HT1080 (cell line): ENCODE results near the gene SLIT1. TPM values are rescaled to one million over a fixed set of nuclear protein-coding genes. Genes with fewer than 3 reads are reported as not detected.
"Not testable (repeated sequence)": the region's sequence is repeated elsewhere in the genome, so short reads cannot be mapped to it uniquely, and the experiment has no call there.

Source experiments
- DNase-seq: peaks from one replicate; pipeline ENCODE4 v3.0.0-alpha.2; 2015; ENCODE audit warnings: low read depth
- total RNA-seq: library from RNA; depleted of rRNA; stranded (reverse); fragments of >200 nt; shearing (Covaris generic); gene quantifications from 2 replicates; pipeline ENCODE4 v1.2.3, GENCODE V29; 2014

SLIT1 gene
- total RNA-seq, 1 experiment from 2014 or later = not detected

DNA sequence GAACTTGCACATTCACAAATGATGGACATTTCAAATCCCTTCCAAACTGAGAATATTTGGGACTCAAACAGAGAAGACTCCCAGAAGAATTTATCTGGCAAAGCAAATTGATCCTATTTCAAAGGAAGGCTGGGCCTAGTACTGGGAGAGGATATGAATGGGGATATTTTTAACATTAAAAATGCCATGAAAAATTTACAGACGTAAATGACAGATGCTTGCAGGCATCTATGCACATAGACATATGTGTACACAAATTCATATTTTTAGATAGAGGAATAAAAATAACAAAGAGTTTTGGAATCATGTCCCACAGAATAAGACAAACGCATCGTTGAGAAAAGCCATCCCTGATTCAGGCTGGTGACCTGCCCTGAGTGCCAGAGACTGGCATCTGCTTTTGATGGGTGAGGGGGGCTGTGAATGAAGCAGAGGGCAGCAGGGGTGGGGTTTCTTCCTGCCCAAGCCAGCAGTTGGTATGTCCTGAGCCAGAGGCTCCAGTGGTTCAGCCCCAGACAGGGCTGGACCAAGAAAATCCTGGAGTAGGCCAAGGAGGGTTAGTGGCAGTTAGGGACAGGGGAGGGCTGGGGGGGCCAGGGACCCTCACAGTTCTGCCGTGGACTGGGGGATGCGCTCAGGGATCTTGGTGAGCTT, 138.5 kb downstream of the SLIT1 start:
- DNase-seq = no peak

DNA sequence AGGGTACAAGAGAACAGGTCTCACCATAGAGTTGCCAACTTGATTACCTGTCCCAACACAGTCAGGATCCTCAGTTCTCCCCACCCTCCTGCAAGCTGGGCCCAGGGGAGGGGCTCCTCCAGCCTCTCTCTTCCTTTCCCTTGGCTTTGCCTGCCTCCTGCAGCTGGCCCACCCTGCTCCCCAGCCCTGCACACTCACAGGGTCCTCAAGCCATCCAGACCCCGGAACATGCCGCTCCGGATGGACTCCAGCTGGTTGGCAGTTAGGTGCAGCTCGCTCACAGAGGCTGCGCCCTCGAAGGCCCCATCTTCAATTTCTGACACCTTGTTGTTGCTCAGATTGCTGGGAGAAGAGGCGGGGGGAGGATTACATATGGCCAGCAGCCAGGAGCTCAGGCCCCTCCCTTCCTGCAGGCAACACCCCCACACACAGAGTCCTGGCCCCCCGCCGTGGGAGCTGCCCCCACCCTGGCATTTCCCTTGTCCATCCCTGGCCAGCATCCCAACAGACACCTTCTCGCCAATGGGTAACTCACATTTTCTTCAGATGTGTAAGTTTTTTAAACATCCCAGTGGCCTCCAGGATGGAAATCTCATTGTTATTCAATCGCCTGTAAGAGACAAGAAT, 139.2 kb downstream of the SLIT1 start:
- DNase-seq = no peak

DNA sequence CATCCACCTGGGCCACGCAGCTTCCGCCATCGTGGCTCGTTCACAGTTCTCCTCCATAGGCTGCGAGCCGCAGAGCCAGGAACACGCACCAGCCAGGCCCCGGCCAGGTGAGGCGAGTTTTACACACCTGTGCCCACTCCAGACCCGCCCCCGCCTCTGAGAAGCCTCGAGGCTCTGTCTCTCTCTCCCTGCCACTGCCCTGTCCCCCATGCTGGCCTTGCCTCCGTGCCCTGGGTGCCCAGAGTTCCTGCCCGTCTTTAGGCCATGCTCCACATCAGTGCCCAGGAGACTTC, 142.2 kb downstream of the SLIT1 start:
- no peak for DNase-seq

- DNase-seq = no peak
Measured at GRCh38 chr10:97042716-97043562, 142.8 kb downstream of the SLIT1 start.

GRCh38 chr10:97042081-97042480, 143.7 kb downstream of the SLIT1 start:
- no peak for DNase-seq

GRCh38 chr10:97040706-97041105, 145.1 kb downstream of the SLIT1 start:
- DNase-seq = no peak

DNA sequence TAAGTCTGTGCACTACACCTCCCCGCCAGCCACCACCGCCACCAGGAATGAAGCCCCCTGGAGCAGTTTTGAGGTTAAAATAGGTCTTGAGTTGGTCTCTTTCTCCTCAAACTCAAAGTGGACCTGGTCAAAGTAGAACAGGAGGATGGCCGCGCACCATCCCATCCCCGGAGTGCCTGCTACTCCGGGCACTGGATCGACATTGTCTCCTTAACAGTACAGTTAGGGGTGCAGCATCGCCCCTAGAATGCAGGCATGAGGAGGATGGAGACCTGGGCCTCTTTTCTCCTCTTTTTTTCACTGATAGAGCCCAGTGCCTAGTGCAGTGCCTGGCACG, 145.5 kb downstream of the SLIT1 start:
- no peak for DNase-seq

DNA sequence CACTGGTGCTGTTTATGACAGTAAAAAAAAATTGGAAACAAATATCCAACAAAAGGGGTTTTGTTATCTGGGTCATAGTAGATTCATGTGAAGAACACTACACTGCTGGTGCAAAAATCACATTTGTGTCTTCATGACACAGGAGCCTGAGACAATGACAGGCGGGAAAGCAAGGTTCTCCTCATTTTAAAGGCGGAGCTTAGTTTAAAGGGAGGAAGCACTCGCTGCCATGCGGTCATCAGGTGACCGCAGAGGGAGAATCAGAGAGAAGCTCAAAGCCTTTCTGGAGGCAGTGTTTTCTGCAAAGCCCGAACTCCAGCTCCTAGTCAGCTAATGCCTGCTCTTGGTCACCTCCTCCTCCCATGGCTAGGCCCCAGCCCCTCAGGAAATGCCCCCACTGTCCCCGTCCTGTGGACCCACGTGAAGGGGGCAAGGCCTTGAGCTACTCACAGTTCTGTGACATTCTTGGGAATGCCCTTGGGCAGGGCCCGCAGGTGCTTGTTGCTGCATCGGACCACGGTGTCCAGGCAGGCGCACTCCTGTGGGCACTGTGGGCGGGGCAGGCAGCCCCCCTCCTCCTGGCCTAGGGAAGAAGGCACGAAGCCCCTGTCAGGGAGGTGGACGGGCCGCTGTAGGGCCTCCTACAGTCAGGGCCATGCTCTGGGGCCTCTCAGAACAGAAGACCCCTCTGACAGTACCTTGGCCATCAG, 146.1 kb downstream of the SLIT1 start:
- no peak for DNase-seq

DNA sequence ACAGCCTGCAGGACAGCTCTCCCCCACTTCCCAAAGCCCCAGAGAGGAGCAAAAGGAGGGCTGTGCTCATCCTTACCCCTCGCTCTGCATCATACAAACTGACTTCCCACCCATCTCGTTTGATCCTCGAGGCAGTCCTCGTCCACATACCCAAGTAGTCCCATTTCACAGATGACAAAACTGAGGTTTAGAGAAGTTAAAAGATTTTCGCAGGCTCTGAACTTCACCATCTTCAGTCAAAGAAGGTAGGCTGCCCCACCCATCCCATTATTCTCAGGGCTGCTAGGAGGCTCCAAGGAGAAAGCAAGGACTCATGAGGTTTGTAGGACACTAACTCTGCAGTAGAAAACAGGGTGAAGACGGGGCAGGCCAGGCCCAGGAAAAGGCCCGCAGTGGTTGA, 147.1 kb downstream of the SLIT1 start:
- DNase-seq = no peak

DNA sequence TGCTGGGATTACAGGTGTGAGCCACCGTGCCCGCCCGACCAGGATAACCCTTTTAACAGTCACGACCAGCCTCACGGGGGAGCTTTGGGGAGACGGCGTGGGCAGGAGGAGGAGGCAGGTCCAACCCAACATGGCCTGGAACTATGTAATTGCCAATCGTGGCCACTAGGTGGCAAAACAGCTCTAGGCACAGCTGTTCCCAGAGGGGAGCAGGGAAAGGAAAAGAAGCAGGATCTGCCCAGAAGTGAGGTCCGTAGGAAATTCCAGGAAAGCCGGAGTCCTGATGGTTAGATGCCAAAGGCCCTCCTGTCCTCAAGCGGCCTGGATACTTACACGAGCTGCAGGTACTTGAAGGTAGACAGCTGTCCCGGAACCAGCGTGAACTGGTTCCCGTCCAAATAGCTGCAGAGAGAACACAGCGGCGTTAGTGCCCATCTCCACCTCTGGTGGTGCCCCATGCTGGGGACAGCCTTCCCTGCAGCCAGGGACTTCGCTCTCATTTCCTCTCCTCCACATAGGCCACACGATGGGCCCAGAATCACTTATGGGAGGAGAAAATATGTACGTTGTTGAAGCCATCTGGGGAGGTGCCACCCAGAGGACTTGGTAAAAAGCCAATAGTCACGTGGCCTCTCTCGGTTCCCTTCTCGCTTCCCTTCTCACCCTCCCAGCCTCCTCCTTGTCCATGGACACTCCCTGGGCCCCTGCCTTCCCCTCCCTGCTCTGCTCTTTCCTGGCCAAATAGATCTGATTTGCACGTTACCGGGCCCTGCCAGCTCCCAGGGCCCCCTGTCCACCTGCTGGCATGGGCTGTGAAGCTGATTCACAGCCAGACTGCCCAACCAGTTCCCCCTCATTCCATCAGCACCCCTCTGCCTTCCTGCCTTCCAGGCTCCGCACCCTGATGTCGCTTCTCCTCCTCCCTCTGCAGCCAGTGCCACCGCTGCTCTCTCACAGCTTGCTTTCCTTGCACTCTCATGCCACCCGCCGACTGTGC, 148.1 kb downstream of the SLIT1 start:
- DNase-seq = peak; percentile 85

DNA sequence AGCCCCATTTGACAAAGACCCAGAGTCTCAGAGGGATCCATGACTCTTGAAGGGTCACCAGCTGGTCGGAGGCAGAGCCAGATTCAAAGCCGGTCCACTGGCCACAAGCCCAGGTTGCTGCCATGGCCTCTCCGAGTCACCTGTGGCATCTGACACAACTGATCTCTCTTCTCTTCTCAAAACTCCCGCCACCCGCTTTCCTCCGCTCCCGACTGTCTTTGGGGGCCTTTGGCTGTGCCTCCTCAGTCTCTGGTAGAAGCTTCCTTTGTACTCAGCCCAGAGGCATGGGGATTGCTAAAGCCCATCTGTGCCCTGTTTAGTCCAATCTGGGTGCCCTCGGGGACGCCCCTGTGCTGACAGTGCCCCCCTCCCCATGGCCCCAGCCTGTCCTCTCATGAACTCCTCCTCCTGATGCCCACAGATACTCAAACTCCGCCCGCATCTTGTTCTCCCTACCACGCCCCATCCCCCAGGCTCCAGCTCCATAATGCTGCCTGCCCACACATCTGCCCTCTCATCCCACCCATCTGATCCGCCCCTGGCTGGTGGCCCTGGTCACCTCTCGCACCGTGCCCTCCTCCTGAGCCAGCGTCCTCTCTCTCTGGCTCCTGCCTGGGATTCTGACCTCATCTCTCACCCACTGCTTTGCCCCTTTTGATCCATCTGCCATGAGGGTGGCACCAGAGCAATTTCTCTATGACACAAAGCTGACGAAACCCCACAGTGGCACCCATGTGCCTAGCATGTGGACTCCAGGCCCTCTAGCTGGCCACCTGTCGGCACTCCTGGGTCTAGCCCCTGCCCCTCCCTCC, 150.6 kb downstream of the SLIT1 start:
- DNase-seq = no peak

GRCh38 chr10:97034301-97034700, 151.5 kb downstream of the SLIT1 start:
- DNase-seq = no peak

DNA sequence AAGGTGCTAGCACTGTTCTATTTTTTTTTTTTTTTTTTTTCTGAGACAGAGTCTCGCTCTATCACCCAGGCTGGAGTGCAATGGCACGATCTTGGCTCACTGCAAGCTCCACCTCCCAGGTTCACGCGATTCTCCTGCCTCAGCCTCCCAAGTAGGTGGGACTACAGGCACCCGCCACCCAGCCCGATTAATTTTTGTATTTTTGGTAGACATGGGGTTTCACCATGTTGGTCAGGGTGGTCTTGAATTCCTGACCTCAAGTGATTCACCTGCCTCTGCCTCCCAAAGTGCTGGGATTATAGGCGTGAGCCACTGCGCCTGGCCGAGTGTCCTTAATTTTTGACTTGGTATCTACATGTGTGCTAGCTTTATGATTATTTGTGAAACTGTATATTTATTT, 151.9 kb downstream of the SLIT1 start:
- DNase-seq = not testable (repeated sequence)

DNA sequence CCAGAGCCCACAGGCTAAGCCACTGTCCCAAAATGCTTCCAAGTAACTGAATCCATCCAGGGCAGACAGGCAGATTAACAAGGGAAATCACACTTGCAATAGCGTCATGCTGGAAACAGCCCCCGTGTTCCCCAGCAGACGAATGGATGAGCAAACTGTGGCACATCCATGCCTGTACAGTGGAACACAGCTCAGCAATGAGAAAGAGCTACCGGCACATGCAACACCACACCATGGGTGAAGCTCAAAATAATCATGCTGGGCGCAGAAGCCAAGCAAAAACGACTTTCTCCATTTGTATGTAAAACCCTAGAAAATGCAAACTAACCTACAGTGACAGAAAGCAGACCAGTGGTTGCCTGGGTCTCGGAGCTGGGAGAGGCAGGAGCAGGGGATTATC, 153.1 kb downstream of the SLIT1 start:
- no peak for DNase-seq

GRCh38 chr10:97031459-97031858, 154.3 kb downstream of the SLIT1 start:
- no peak for DNase-seq

DNA sequence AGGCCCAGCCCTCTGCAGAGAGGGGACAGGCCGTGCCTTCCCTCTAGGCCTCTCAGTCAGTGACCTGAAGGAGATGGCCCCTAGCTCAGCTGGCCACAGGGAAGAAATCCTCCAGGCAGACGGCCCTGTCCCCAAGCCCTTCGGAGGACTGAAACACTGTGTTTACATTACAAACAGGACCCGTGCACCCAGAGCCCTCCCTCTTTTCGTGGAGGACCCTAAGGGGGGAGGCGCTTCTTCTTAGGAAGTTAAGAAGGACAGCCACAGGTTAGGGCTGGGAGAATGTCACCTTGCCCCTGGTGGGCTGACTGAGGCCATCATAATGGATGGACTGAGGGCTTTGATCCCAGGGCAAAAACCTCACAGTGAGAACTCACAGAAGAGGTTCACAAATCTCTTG, 154.9 kb downstream of the SLIT1 start:
- no peak for DNase-seq

GRCh38 chr10:97029271-97029670, 156.5 kb downstream of the SLIT1 start:
- DNase-seq = no peak

GRCh38 chr10:97028832-97029178, 157.0 kb downstream of the SLIT1 start:
- DNase-seq = no peak

- peak; percentile 71 for DNase-seq
Measured at GRCh38 chr10:97028126-97028831, 157.5 kb downstream of the SLIT1 start.
